Measurements from ENCODE around the gene DPP10.

DPP10 gene

DNA sequence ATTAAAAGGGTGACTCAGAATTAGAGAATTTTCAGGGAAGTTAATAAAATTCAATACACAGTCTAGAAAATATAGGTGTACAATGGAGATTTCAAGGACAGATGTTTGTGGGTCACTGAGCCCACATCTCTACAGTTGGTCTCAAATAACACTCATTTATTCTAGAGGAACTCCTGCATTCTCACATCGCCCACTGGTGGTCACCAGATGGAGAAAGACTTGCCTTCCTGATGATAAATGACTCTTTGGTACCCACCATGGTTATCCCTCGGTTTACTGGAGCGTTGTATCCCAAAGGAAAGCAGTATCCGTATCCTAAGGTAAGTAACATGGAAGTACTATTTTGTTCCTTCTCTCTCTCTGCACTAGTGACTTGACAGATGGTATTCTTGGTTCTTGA, 1297.1 kb downstream of the DPP10 start:
- DNase-seq (ENCODE audit: low read depth): no peak

DNA sequence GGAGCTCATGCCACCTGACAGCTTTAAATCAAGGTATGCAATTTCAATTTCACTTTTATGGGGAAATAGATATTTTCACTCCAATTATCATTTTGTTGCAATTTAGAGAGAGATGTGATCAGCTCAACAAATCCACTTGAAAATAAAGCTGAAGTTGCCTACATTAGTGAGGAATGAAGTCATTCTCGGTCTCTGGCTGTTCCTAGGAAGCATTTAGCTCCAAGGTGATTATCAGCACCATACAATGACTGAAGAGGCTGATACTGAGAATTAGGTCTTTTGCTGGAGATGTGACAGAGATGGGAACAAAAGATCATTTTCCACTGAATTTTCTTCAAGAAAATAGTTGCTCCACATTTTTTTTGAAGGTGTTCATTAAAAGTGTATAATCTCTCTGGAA, 1303.7 kb downstream of the DPP10 start:
- DNase-seq (ENCODE audit: low read depth): no peak

GRCh38 chr2:115757286-115757685, 1314.8 kb downstream of the DPP10 start:
- DNase-seq (ENCODE audit: low read depth): no peak

DNA sequence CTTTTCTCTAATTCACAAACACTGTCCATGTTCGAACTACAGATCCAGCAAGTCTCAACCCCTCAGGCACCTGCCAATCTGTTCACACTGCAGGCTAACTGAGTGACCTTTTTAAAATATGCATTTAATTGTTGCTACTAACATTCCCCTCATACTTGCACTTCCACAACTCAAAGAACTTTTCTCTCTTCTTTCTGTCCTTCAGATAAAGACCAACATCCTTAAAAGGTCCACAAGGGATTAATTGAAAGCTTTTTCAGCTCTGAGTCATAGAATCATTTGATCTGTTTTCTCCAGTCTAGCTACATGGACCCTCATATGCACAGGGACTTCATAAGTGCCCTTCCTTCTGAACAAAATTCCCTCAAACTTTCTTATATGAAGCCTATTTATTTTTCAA, 1321.2 kb downstream of the DPP10 start:
- DNase-seq (ENCODE audit: low read depth): no peak

DNA sequence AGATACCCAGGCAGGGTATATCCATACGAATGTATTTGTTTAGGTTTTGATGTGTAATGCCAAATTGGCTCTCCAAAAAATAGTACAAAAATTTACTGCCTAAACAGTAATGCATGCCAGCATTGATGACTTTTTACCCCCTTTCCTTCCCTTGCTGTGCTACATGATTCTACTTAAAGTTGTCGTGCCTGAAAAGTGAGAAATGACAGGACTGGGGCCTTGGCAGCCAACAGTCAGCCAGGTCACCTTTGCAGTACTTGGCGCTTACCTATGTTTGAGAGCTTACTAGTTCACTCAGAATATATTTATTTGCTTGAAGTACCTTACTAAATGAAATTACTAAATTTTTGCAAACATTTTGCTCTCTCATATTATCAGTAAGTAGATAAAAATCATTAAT, 1329.1 kb downstream of the DPP10 start:
- no peak for DNase-seq (ENCODE audit: low read depth)

DNA sequence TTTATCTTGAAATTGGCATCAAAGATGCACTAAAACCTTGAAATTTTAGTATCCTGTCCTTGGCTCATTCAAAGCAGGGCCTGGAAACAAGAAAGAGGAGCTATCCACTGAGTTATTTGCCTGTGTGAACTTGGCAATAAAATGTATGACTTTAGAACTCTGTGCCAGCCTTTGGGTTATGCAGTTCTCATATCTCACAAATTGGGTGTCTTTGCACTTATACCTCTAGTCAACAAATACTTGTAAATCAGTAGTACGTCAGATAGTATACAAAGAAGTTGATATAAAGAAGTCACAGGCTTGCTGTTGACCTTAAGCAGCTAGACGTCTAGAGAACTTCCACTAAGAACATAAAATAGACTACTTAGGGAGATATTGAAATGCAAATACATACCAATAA, 1331.9 kb downstream of the DPP10 start:
- DNase-seq (ENCODE audit: low read depth): no peak

DNA sequence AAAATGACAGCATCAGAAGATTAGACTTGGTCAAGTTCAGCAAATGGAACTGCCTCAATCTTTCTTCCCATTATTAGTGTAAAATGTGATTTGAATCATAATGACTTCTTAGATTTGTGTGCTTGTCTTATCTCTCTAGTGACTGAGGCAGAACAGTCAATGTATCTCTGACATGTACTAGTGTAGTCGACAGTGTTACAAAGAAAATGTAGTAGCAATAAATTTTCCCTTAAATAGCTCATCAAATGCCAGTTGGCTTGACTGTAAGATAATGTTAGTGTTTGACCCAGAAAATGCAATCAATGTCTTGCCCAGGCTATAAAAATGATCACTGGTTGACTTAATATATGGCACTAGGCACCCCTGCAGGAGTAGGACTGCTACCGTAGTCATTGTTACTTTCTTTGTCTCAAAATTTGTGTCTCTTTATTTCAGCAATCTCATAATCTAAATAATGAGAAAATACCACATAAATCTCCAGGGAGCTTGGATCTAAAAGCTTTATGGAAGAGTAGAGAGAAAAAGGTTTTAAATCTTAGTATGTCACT, 1336.7 kb downstream of the DPP10 start:
- no peak for DNase-seq (ENCODE audit: low read depth)

DNA sequence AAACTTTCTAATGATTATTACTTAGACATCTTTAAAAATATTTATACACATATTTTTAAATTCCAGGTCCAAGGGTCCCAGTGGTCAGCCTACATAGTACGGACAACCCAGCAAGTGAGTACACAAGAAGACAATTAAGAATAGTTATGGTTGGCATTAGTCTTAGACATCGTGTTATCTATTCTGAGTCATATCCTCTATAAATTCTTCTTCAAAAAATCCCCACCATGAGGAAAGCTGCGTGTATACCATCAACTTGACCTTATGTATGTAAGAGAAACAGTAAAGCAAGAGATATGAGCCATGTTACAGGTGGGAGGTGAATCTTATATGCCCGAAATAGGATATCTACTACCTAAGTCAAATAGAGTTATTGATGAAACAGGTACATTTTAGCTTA, 1339.8 kb downstream of the DPP10 start:
- DNase-seq (ENCODE audit: low read depth): no peak

- DNase-seq (ENCODE audit: low read depth): no peak
Measured at GRCh38 chr2:115796078-115796477, 1353.6 kb downstream of the DPP10 start.

DNA sequence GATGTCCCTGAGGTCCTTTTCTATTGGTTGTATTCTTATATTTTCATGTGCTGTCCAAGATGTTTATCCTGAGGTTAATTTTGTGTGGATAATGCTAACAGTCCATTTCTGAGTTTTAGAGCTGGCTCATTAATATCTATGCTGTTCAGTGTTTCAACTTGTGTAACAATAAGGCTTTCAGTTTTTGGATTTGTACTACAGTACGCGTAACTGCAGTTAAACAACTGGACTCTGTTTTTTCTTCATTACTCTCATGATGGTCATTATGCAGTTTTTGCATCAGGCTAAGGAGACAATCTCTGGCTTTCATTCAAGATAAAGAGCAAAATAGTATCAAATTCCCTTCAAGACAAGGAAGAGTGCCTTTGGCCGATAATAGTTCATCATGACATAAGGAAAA, 1364.8 kb downstream of the DPP10 start:
- DNase-seq (ENCODE audit: low read depth): no peak

DNA sequence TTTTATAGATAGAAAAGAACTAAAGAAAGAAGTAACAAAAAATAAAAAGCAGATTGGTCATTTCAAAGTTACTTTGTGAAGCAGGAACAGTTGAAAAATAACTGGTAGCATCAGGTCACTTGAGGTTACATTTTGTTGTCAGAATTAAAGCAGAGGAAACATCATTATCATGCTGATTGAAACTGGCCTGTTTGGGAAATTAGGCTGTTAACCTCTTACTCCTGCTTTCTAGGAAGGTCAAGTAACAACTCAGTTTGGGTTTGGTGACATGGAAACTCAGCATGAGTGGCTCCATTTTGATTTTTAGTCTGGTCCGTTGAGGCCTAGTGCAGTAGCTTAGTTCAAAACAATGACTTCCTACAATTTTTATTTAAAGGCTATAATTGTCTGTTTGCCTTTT, 1383.5 kb downstream of the DPP10 start:
- DNase-seq (ENCODE audit: low read depth): no peak

- DNase-seq (ENCODE audit: low read depth): no peak
Measured at GRCh38 chr2:115833196-115833595, 1390.8 kb downstream of the DPP10 start.

GRCh38 chr2:115838539-115838938, 1396.1 kb downstream of the DPP10 start:
- DNase-seq (ENCODE audit: low read depth): no peak

DNA sequence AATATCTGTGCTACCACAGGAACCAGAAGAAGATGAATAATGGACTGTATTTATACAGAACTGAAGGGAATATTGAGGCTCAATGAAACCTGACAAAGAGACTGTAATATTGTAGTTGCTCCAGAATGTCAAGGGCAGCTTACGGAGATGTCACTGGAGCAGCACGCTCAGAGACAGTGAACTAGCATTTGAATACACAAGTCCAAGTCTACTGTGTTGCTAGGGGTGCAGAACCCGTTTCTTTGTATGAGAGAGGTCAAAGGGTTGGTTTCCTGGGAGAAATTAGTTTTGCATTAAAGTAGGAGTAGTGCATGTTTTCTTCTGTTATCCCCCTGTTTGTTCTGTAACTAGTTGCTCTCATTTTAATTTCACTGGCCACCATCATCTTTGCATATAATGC, 1399.9 kb downstream of the DPP10 start:
- DNase-seq (ENCODE audit: low read depth): no peak

DNA sequence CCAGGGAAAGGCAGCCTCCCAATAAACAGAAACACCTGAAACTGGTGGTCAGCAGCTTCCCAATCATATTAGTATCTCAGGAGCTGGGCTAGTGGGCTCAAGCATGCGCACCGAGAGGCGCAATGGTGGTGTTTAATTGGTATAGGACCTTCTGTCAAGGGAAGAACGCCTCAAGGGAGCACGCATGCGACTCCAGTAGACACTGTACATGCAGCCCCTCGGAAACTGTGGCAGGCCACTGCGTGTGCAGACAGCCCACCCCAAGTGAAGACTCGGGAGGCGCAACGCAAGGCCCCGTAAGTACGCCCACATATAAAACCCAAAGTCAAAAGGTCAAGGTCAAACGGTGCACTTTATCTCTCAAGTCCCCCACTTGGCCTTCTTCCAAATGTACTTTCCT, 1405.8 kb downstream of the DPP10 start:
- no peak for DNase-seq (ENCODE audit: low read depth)

DNA sequence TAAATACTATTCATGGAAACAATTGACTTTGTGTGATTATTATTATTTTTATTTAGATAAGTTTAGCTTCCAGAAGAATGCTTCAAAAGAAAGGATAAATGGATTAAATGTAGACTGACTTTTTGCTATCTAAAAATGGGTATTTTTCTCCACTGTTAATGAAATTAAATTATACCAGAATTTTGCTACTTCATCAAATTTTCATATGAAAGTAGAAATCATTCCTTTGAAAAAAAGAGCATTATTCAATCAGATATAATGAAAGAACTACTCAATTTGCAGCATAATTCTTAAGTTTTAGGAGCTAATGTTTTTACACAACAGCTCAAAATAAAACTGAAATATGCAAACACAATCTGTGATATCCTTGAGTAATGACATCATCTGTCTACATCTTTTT, 1424.6 kb downstream of the DPP10 start:
- no peak for DNase-seq (ENCODE audit: low read depth)

- DNase-seq (ENCODE audit: low read depth): no peak
Measured at GRCh38 chr2:115874427-115874826, 1432.0 kb downstream of the DPP10 start.

DNA sequence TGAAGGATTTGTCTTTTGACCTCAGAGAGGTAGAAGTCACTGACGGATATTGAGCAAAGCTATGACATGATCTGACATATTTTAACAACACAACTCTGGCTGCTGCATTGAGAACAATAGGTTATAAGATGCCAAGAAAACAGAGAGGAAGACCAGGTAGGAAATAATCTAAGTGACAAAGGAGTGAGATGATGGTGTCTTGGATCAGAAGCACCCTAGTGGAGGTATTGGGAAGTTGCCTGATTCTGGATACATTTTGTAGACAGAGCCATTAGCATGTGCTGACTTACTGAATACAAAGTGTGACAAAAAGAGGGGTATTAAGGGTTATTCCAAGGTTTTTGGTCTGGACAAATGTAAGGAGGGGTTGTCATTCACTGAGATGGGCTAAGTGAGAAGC, 1438.1 kb downstream of the DPP10 start:
- no peak for DNase-seq (ENCODE audit: low read depth)

DNA sequence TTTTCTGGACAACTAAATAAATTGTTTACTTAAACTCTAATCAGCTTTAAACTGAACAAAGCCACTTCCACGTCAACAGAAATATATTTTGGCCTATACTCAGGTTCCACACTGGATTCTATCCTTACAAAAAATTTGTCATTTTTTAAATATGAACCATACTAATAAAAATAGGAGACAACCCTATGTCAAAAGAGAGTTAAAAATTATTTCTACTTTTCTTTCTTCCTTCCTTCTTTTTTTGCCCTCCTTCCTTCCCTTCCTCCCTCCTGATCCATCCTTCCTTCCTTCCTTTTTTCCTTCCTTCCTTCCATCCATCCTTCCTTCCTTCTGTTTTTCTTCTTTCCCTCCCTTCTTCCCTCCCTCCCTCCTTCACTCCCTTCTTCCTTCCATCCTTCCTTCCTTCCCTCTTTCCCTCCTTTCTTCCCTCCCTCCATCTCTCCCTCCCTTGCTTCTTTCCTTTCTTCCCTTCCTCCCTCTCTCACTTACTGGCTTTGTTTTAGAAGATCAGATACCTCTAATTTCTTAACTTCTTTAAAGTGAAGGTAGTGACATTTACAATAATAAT, 1444.9 kb downstream of the DPP10 start:
- no peak for DNase-seq (ENCODE audit: low read depth)
